SU-DHL-6 (cell line): ENCODE results near the gene WNT4.

ENCODE experiments used
- H2AFZ ChIP-seq: fragments of 200-600 bp; sonication (generic); 2 replicates; pipeline ENCODE4 v1.6.1; 2014; ENCODE audit warnings: low read depth, mild to moderate bottlenecking, moderate library complexity, mixed read lengths, antibody characterized with exemption, low read length; ENCODE audit not compliant: severe bottlenecking
- H3F3A ChIP-seq: fragments of 200-600 bp; shearing (Covaris generic); 2 replicates; pipeline ENCODE4 v1.6.0; 2016; ENCODE audit warnings: antibody characterized with exemption, mild to moderate bottlenecking; ENCODE audit not compliant: insufficient read depth
- H3K27ac ChIP-seq: fragments of 200-600 bp; sonication (generic); 2 replicates; pipeline ENCODE4 v1.5.1; 2016; ENCODE audit warnings: low read depth, mild to moderate bottlenecking, low read length, moderate library complexity, mixed read lengths
- H3K27me3 ChIP-seq: fragments of 200-600 bp; sonication (generic), shearing (Covaris generic); 2 replicates; pipeline ENCODE4 v1.6.0; 2014; ENCODE audit warnings: mild to moderate bottlenecking, low read length
- H3K36me3 ChIP-seq: fragments of 200-600 bp; sonication (generic); 2 replicates; pipeline ENCODE4 v1.6.1; 2014; ENCODE audit warnings: mild to moderate bottlenecking, low read length, mixed read lengths
- H3K4me2 ChIP-seq: fragments of 300-600, 200-600 bp; shearing (Covaris generic), sonication (generic); 2 replicates; pipeline ENCODE4 v1.6.0; 2014; ENCODE audit warnings: low read length, low read depth, mild to moderate bottlenecking; ENCODE audit not compliant: poor library complexity, severe bottlenecking
- H3K4me3 ChIP-seq: fragments of 200-600 bp; sonication (generic); 2 replicates; pipeline ENCODE4 v1.5.1; 2014; ENCODE audit warnings: antibody characterized with exemption, low read length, mild to moderate bottlenecking, mixed read lengths; ENCODE audit not compliant: insufficient read depth, poor library complexity, severe bottlenecking
- H3K79me2 ChIP-seq: fragments of 200-600 bp; sonication (generic); 2 replicates; pipeline ENCODE4 v1.6.1; 2014; ENCODE audit warnings: mild to moderate bottlenecking, low read length, moderate library complexity; ENCODE audit not compliant: insufficient read depth
- H3K9ac ChIP-seq: fragments of 200-600 bp; sonication (generic); 2 replicates; pipeline ENCODE4 v1.7.0; 2014; ENCODE audit warnings: mild to moderate bottlenecking, low read length
- H3K9me2 ChIP-seq: fragments of 200-600 bp; sonication (generic); replicated peaks from 2 replicates; pipeline ENCODE4 v1.6.1; 2014; ENCODE audit warnings: low read length; ENCODE audit not compliant: insufficient read depth
- H3K9me3 ChIP-seq: fragments of 200-600 bp; sonication (generic); 2 replicates; pipeline ENCODE4 v1.6.1; 2014; ENCODE audit warnings: low read length, mixed read lengths; ENCODE audit not compliant: insufficient read depth
- H4K20me1 ChIP-seq: fragments of 200-600 bp; sonication (generic); 2 replicates; pipeline ENCODE4 v1.6.1; 2014; ENCODE audit warnings: low read depth, mild to moderate bottlenecking, antibody characterized with exemption, low read length, moderate library complexity, mixed read lengths
- EZH2phosphoT487 ChIP-seq: fragments of 200-600 bp; sonication (generic), shearing (Covaris generic); conservative IDR thresholded peaks from 2 replicates; pipeline ENCODE4 v1.6.1; 2018; ENCODE audit warnings: mild to moderate bottlenecking, antibody characterized with exemption, low read length, moderate library complexity, mixed read lengths
- TF ChIP-seq, protein P1 (sequence below): fragments of 200-600 bp; sonication (generic); IDR thresholded peaks from one replicate; pipeline ENCODE4 v1.5.1; 2017; ENCODE audit warnings: antibody characterized with exemption, mild to moderate bottlenecking, low read length, moderate library complexity; ENCODE audit not compliant: insufficient read depth, poor library complexity, severe bottlenecking

WNT4 gene

DNA sequence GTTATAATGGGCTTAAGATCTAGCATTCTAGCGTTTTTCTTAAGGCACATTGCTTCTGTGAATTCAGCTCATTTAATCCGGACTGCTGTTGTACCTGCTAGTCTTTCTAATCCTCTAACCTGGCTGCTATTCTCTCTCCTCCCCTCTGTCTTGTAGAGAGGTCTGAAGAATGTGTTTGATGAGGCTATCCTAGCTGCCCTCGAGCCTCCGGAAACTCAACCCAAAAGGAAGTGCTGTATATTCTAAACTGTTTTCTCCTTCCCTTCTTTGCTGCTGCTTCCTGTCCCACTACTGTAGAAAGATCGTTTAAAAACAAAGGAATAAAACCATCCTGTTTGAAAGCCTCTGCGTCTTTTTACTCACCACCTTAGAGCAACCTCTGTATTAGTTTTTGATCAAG, 53.1 kb downstream of the WNT4 start:
- H3K9ac ChIP-seq, result no peak overlapping the region
- peaks cover 53% of the 10 kb centered on the region for H4K20me1 ChIP-seq
- H3K79me2 ChIP-seq, result peaks cover 69% of the 10 kb centered on the region
- no peaks in the 10 kb centered on the region for H3K9me2 ChIP-seq
- H3K27ac ChIP-seq, result no peak overlapping the region
- H3K36me3 ChIP-seq, result peaks cover 30% of the 10 kb centered on the region
- H3K4me2 ChIP-seq, result no peak overlapping the region
- no peak overlapping the region for H3K4me3 ChIP-seq
- H3F3A ChIP-seq, result peaks cover 8% of the 10 kb centered on the region
- no peaks in the 10 kb centered on the region for H3K9me3 ChIP-seq
- H3K27me3 ChIP-seq, result no peaks in the 10 kb centered on the region
- no peak overlapping the region for H2AFZ ChIP-seq
- no peak for TF ChIP-seq EZH2phosphoT487
- TF ChIP-seq, protein P1, sequence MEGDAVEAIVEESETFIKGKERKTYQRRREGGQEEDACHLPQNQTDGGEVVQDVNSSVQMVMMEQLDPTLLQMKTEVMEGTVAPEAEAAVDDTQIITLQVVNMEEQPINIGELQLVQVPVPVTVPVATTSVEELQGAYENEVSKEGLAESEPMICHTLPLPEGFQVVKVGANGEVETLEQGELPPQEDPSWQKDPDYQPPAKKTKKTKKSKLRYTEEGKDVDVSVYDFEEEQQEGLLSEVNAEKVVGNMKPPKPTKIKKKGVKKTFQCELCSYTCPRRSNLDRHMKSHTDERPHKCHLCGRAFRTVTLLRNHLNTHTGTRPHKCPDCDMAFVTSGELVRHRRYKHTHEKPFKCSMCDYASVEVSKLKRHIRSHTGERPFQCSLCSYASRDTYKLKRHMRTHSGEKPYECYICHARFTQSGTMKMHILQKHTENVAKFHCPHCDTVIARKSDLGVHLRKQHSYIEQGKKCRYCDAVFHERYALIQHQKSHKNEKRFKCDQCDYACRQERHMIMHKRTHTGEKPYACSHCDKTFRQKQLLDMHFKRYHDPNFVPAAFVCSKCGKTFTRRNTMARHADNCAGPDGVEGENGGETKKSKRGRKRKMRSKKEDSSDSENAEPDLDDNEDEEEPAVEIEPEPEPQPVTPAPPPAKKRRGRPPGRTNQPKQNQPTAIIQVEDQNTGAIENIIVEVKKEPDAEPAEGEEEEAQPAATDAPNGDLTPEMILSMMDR, result no peak

DNA sequence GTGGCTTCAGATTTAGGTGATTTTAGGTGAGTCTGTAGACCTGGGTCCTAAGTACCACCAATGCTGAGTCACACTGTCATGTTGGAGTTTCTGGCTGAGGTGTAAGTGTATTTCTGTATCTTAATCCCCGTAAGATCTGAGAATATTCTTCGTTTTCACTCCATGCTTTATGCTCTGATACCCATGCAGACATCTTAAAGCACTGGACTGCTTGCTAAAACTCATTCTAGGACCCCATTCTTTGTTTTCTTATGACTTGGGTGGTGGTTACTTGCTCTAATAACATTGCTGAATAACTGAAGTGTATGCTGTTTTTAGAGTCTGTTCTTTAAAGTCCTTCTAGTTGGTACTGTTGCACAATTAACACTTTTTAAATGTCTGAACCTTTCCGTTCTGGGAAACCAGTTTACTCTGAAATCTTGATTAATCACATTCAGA, 53.7 kb downstream of the WNT4 start:
- TF ChIP-seq EZH2phosphoT487, result no peak
- TF ChIP-seq, protein P1, result no peak
- Histone ChIP-seq H3K9me3 (no peaks in the 10 kb centered on the region), H3K79me2 (peaks cover 71% of the 10 kb centered on the region), H3K4me3 (no peak overlapping the region), H3K27me3 (no peaks in the 10 kb centered on the region), H2AFZ (no peak overlapping the region), H3F3A (peaks cover 8% of the 10 kb centered on the region), H3K9me2 (no peaks in the 10 kb centered on the region), H4K20me1 (peaks cover 54% of the 10 kb centered on the region), H3K4me2 (no peak overlapping the region), H3K36me3 (peaks cover 32% of the 10 kb centered on the region), H3K9ac (no peak overlapping the region), H3K27ac (no peak overlapping the region)

DNA sequence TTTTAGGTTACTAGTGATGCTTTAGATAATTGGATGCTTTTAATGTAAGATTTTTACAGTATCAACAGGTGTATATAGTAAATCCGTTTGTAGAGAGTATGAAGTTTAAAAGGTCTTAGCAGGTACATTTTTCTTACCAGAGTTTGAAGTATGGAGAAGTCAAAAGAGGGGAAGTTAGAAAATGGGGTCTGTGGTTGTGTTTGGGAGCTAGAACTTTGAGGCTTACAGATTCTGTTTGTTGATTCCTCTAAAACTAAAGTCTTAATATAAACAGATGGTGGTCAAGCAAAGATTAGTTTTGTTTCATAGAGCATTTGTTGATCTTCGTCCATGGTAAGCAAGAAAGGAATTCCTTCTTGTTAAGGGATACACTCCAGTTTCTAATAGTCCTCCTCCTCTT, 54.6 kb downstream of the WNT4 start:
- no peaks in the 10 kb centered on the region for H3K27me3 ChIP-seq
- peaks cover 73% of the 10 kb centered on the region for H3K79me2 ChIP-seq
- H3K27ac ChIP-seq, result no peak overlapping the region
- H3K9me2 ChIP-seq, result no peaks in the 10 kb centered on the region
- no peak overlapping the region for H3K4me2 ChIP-seq
- H3K4me3 ChIP-seq, result no peak overlapping the region
- TF ChIP-seq EZH2phosphoT487, result no peak
- TF ChIP-seq, protein P1, result no peak
- no peak overlapping the region for H2AFZ ChIP-seq
- H3F3A ChIP-seq, result peaks cover 8% of the 10 kb centered on the region; the same call in 1 of the 2 replicates
- H4K20me1 ChIP-seq, result peaks cover 53% of the 10 kb centered on the region
- H3K9ac ChIP-seq, result no peak overlapping the region
- no peaks in the 10 kb centered on the region for H3K9me3 ChIP-seq
- peaks cover 34% of the 10 kb centered on the region for H3K36me3 ChIP-seq

DNA sequence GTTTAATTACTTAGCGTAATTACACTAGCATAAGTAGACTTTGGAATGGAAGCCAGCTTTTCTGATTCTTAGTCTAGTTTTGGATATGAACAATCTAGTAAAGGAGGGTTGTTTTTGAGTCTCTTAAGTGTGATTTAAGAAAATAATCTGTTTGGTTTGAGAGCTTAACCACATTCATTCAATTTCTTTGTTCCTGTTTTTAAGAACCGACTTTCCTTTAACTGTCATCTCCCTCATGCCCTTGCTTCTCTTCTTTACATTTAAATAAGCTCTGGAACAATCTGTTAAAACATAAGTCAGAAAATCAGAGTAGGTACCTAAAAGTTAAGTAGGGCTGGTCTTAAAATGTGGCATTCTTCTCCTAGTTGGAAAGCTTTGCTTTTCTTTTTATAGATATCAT, 62.7 kb downstream of the WNT4 start:
- H3K27me3 ChIP-seq, result no peaks in the 10 kb centered on the region
- no peak overlapping the region for H3K27ac ChIP-seq
- H3K36me3 ChIP-seq, result peaks cover 24% of the 10 kb centered on the region
- no peaks in the 10 kb centered on the region for H3K9me2 ChIP-seq
- no peak overlapping the region for H3K9ac ChIP-seq
- H2AFZ ChIP-seq, result no peak overlapping the region
- H3F3A ChIP-seq, result no peaks in the 10 kb centered on the region
- peaks cover 93% of the 10 kb centered on the region for H3K79me2 ChIP-seq
- TF ChIP-seq, protein P1, result no peak
- no peak for TF ChIP-seq EZH2phosphoT487
- H4K20me1 ChIP-seq, result peaks cover 48% of the 10 kb centered on the region
- H3K4me3 ChIP-seq, result no peak overlapping the region
- no peak overlapping the region for H3K4me2 ChIP-seq
- H3K9me3 ChIP-seq, result no peaks in the 10 kb centered on the region
